ENCODE measurements around the gene PCYT1A. TPM values are rescaled to one million over a fixed set of nuclear protein-coding genes. Genes with fewer than 3 reads are reported as not detected.

The PCYT1A gene
- total RNA-seq, 4 donors from 2014 or later = 59.5 to 80.4 (median 73.1) TPM

- TF ChIP-seq CTCF (IDR thresholded peaks at IDR 0.05) = no peak
- TF ChIP-seq POLR2A (IDR thresholded peaks at IDR 0.05) = no peak
- WGBS, 2 donors = 92 to 97% methylated on average over 2 of the region's 2 CpGs
- Histone ChIP-seq H3K4me3 (replicated peaks in 1 of 3) (no peak overlapping the region), H3K27ac (no peak overlapping the region), H3K36me3 (no peaks in the 10 kb centered on the region), H3K27me3 (no peaks in the 10 kb centered on the region), H3K4me1 (no peaks in the 10 kb centered on the region), H3K9me3 (no peaks in the 10 kb centered on the region)
- DNase-seq = no peak
- intact Hi-C loops (cut with DNase I) = no loop called here
These were observed 11.0 kb upstream of the PCYT1A start for GRCh38 chr3:196298521-196298920.

- intact Hi-C loops (cut with DNase I) = no loop called here
- no peaks in the 10 kb centered on the region for H3K36me3 ChIP-seq
- WGBS, 2 donors = 85% methylated on average over 5 of the region's 5 CpGs
These were observed 4.9 kb upstream of the PCYT1A start for GRCh38 chr3:196292286-196292923.

GRCh38 chr3:196288141-196288460 lies 575 bp upstream of the PCYT1A start:
- intact Hi-C loops (cut with DNase I) = no loop called here
- no peak for TF ChIP-seq CTCF (IDR thresholded peaks at IDR 0.05)
- no peak for TF ChIP-seq POLR2A (IDR thresholded peaks at IDR 0.05)
- H3K27me3 ChIP-seq = no peaks in the 10 kb centered on the region
- H3K27ac ChIP-seq = peak overlapping the region; percentile 80 to 82 (median 81)
- peaks cover 10 to 26% of the 10 kb centered on the region in 2 donors for H3K4me1 ChIP-seq
- no peaks in the 10 kb centered on the region for H3K9me3 ChIP-seq
- no peaks in the 10 kb centered on the region for H3K36me3 ChIP-seq
- no peak for DNase-seq
- 2 to 4% methylated on average over 12 of the region's 17 CpGs for WGBS, 2 donors
- peak overlapping the region; percentile 38 to 74 (median 54) for H3K4me3 ChIP-seq (replicated peaks in 1 of 3)

More at GRCh38 chr3:196292286-196292923, 4.9 kb upstream of the PCYT1A start:
- H3K4me3 ChIP-seq (replicated peaks in 1 of 3) = no peak overlapping the region
- H3K9me3 ChIP-seq = no peaks in the 10 kb centered on the region
- TF ChIP-seq POLR2A (IDR thresholded peaks at IDR 0.05) (no peak), CTCF (IDR thresholded peaks at IDR 0.05) (no peak)
- H3K27ac ChIP-seq = no peak overlapping the region
- peaks cover 0 to 4% of the 10 kb centered on the region in 2 donors for H3K4me1 ChIP-seq
- no peaks in the 10 kb centered on the region for H3K27me3 ChIP-seq
- no peak for DNase-seq

GRCh38 chr3:196287090-196287439 lies 461 bp downstream of the PCYT1A start:
- peak overlapping the region; percentile 80 to 82 (median 81) for H3K27ac ChIP-seq
- no peaks in the 10 kb centered on the region for H3K9me3 ChIP-seq
- DNase-seq = peak; percentile 41 to 47
- H3K4me1 ChIP-seq = peaks cover 10 to 26% of the 10 kb centered on the region in 2 donors
- no peaks in the 10 kb centered on the region for H3K36me3 ChIP-seq
- intact Hi-C loops (cut with DNase I) = no loop called here
- TF ChIP-seq POLR2A (IDR thresholded peaks at IDR 0.05) (no peak), CTCF (IDR thresholded peaks at IDR 0.05) (no peak)
- peak overlapping the region; percentile 54 to 74 (median 54) for H3K4me3 ChIP-seq (replicated peaks in 1 of 3)
- H3K27me3 ChIP-seq = no peaks in the 10 kb centered on the region
- 1 to 2% methylated on average over 21 to 22 of the region's 22 CpGs for WGBS, 2 donors

- H3K9me3 ChIP-seq = no peaks in the 10 kb centered on the region
- no peak for TF ChIP-seq CTCF (IDR thresholded peaks at IDR 0.05)
- no peak for TF ChIP-seq POLR2A (IDR thresholded peaks at IDR 0.05)
- DNase-seq = no peak
- H3K4me1 ChIP-seq = peaks cover 12 to 29% of the 10 kb centered on the region in 2 donors
- no peaks in the 10 kb centered on the region for H3K27me3 ChIP-seq
- no peak overlapping the region for H3K27ac ChIP-seq
- intact Hi-C loops (cut with DNase I) = no loop called here
- no peaks in the 10 kb centered on the region for H3K36me3 ChIP-seq
- H3K4me3 ChIP-seq (replicated peaks in 1 of 3) = no peak overlapping the region
- WGBS, 2 donors = 50 to 67% methylated on average over 3 of the region's 3 CpGs
These were observed 3.1 kb downstream of the PCYT1A start for GRCh38 chr3:196284396-196284795.
